Measurements from ENCODE around the gene ZNF580.

The ZNF580 gene

GRCh38 chr19:55650602-55651230 is 9.9 kb downstream of the ZNF580 start:
- no peaks in the 10 kb centered on the region for H3K27me3 ChIP-seq (ENCODE audit: insufficient read depth, low read length)
- H3K4me2 ChIP-seq (ENCODE audit: low read length): no peak overlapping the region
- no peak overlapping the region for H3K27ac ChIP-seq (ENCODE audit: low read depth, low read length, poor library complexity, severe bottlenecking)
- H3K79me2 ChIP-seq (ENCODE audit: insufficient read depth, low read length): peaks cover 3% of the 10 kb centered on the region
- H3K36me3 ChIP-seq (ENCODE audit: insufficient read depth, low read length): peaks cover 21% of the 10 kb centered on the region
- no peaks in the 10 kb centered on the region for H4K20me1 ChIP-seq (ENCODE audit: insufficient read depth, low read length)
- H3K4me3 ChIP-seq (ENCODE audit: low read depth, low read length, poor library complexity, severe bottlenecking): no peak overlapping the region
- peaks cover 31% of the 10 kb centered on the region for H3K4me1 ChIP-seq (ENCODE audit: insufficient read depth, low read length, severe bottlenecking)
- H3K9me2 ChIP-seq (ENCODE audit: low read depth, low read length): no peaks in the 10 kb centered on the region
- peaks cover 6% of the 10 kb centered on the region; the same call in 1 of the 2 replicates for H3F3A ChIP-seq (ENCODE audit: insufficient read depth, low read length)
- no peaks in the 10 kb centered on the region for H3K9me3 ChIP-seq (ENCODE audit: low read length)
- TF ChIP-seq CTCF (IDR thresholded peaks at IDR 0.05; ENCODE audit: low read length): no peak
- TF ChIP-seq EZH2 (IDR thresholded peaks at IDR 0.05; ENCODE audit: borderline replicate concordance, low read length): no peak
- no peak overlapping the region for H3K9ac ChIP-seq (ENCODE audit: low read length)
- H2AFZ ChIP-seq (ENCODE audit: low read length): no peak overlapping the region

- Histone ChIP-seq H3K4me1 (ENCODE audit: insufficient read depth, low read length, severe bottlenecking) (peaks cover 32% of the 10 kb centered on the region), H3K9me2 (ENCODE audit: low read depth, low read length) (no peaks in the 10 kb centered on the region), H3K36me3 (ENCODE audit: insufficient read depth, low read length) (peaks cover 23% of the 10 kb centered on the region), H3K4me2 (ENCODE audit: low read length) (no peak overlapping the region), H2AFZ (ENCODE audit: low read length) (no peak overlapping the region), H3K9ac (ENCODE audit: low read length) (no peak overlapping the region), H3K4me3 (ENCODE audit: low read depth, low read length, poor library complexity, severe bottlenecking) (no peak overlapping the region), H3F3A (ENCODE audit: insufficient read depth, low read length) (peaks cover 6% of the 10 kb centered on the region; the same call in 1 of the 2 replicates), H3K9me3 (ENCODE audit: low read length) (no peaks in the 10 kb centered on the region), H3K79me2 (ENCODE audit: insufficient read depth, low read length) (peaks cover 8% of the 10 kb centered on the region), H3K27ac (ENCODE audit: low read depth, low read length, poor library complexity, severe bottlenecking) (no peak overlapping the region), H4K20me1 (ENCODE audit: insufficient read depth, low read length) (no peaks in the 10 kb centered on the region), H3K27me3 (ENCODE audit: insufficient read depth, low read length) (no peaks in the 10 kb centered on the region)
- TF ChIP-seq EZH2 (IDR thresholded peaks at IDR 0.05; ENCODE audit: borderline replicate concordance, low read length): no peak
- TF ChIP-seq CTCF (IDR thresholded peaks at IDR 0.05; ENCODE audit: low read length): no peak
Observed at GRCh38 chr19:55651236-55651635, 10.4 kb downstream of the ZNF580 start.

- Histone ChIP-seq H4K20me1 (ENCODE audit: insufficient read depth, low read length) (no peaks in the 10 kb centered on the region; the same call in 1 of the 2 replicates), H3K36me3 (ENCODE audit: insufficient read depth, low read length) (peaks cover 35% of the 10 kb centered on the region), H3K79me2 (ENCODE audit: insufficient read depth, low read length) (peaks cover 21% of the 10 kb centered on the region), H3K4me1 (ENCODE audit: insufficient read depth, low read length, severe bottlenecking) (peaks cover 33% of the 10 kb centered on the region), H3K27me3 (ENCODE audit: insufficient read depth, low read length) (no peaks in the 10 kb centered on the region), H3F3A (ENCODE audit: insufficient read depth, low read length) (no peaks in the 10 kb centered on the region), H3K27ac (ENCODE audit: low read depth, low read length, poor library complexity, severe bottlenecking) (no peak overlapping the region), H2AFZ (ENCODE audit: low read length) (no peak overlapping the region), H3K9me3 (ENCODE audit: low read length) (no peaks in the 10 kb centered on the region), H3K9ac (ENCODE audit: low read length) (no peak overlapping the region; the same call in 1 of the 2 replicates), H3K4me2 (ENCODE audit: low read length) (no peak overlapping the region), H3K9me2 (ENCODE audit: low read depth, low read length) (no peaks in the 10 kb centered on the region), H3K4me3 (ENCODE audit: low read depth, low read length, poor library complexity, severe bottlenecking) (no peak overlapping the region)
- TF ChIP-seq EZH2 (IDR thresholded peaks at IDR 0.05; ENCODE audit: borderline replicate concordance, low read length) (no peak), CTCF (IDR thresholded peaks at IDR 0.05; ENCODE audit: low read length) (no peak)
Observed at GRCh38 chr19:55652311-55653128, 11.7 kb downstream of the ZNF580 start.
